GM23248 (cell line): ENCODE data around the gene GTPBP4. TPM values are rescaled to one million over a fixed set of nuclear protein-coding genes. Genes with fewer than 3 reads are reported as not detected.

Experiments
- DNase-seq: peaks from one replicate; pipeline ENCODE4 v3.0.0-alpha.2; 2015
- H2AFZ ChIP-seq: fragments of 200-600 bp; sonication (generic); 2 replicates; pipeline ENCODE4 v1.6.1; 2016; ENCODE audit warnings: antibody characterized with exemption
- H3F3A ChIP-seq: fragments of 200-600 bp; sonication (generic); 2 replicates; pipeline ENCODE4 v1.6.1; 2016; ENCODE audit warnings: mild to moderate bottlenecking, antibody characterized with exemption, mixed run types; ENCODE audit not compliant: insufficient read depth
- H3K27ac ChIP-seq: fragments of 200-600 bp; sonication (generic); 2 replicates; pipeline ENCODE4 v1.5.1; 2016; ENCODE audit warnings: mild to moderate bottlenecking
- H3K27me3 ChIP-seq: fragments of 200-600 bp; sonication (generic); replicated peaks from 2 replicates; pipeline ENCODE4 v1.6.1; 2016; ENCODE audit warnings: mild to moderate bottlenecking; ENCODE audit not compliant: insufficient read depth
- H3K36me3 ChIP-seq: fragments of 200-600 bp; sonication (generic); 2 replicates; pipeline ENCODE4 v1.6.1; 2016; ENCODE audit warnings: low read depth, mild to moderate bottlenecking
- H3K4me1 ChIP-seq: fragments of 200-600 bp; sonication (generic); 2 replicates; pipeline ENCODE4 v1.6.1; 2016; ENCODE audit warnings: mild to moderate bottlenecking; ENCODE audit not compliant: insufficient read depth
- H3K4me2 ChIP-seq: fragments of 200-600 bp; sonication (generic); one replicate; pipeline ENCODE4 v1.6.1; 2016; ENCODE audit warnings: mild to moderate bottlenecking; ENCODE audit not compliant: unreplicated experiment
- H3K4me3 ChIP-seq: fragments of 200-600 bp; sonication (generic); 2 replicates; pipeline ENCODE4 v1.5.1; 2016; ENCODE audit warnings: mild to moderate bottlenecking
- H3K79me2 ChIP-seq: fragments of 200-600 bp; sonication (generic); 2 replicates; pipeline ENCODE4 v1.6.1; 2016; ENCODE audit warnings: mild to moderate bottlenecking; ENCODE audit not compliant: insufficient read depth
- H3K9ac ChIP-seq: fragments of 200-600 bp; sonication (generic); 2 replicates; pipeline ENCODE4 v1.6.1; 2016; ENCODE audit warnings: mild to moderate bottlenecking
- H3K9me2 ChIP-seq: fragments of 200-600 bp; sonication (generic); 2 replicates; pipeline ENCODE4 v1.6.1; 2016; ENCODE audit warnings: mixed run types, mild to moderate bottlenecking, moderate library complexity; ENCODE audit not compliant: insufficient read depth
- H3K9me3 ChIP-seq: fragments of 200-600 bp; sonication (generic); one replicate; pipeline ENCODE4 v1.6.1; 2017; ENCODE audit warnings: low read depth
- H4K20me1 ChIP-seq: fragments of 200-600 bp; sonication (generic); 2 replicates; pipeline ENCODE4 v1.6.0; 2016; ENCODE audit not compliant: insufficient read depth
- EZH2 ChIP-seq: fragments of 200-600 bp; sonication (generic); IDR thresholded peaks from 2 replicates; pipeline ENCODE4 v1.6.1; 2018; ENCODE audit warnings: antibody characterized with exemption, mild to moderate bottlenecking; ENCODE audit not compliant: insufficient read depth, poor library complexity, severe bottlenecking
- EZH2phosphoT487 ChIP-seq: fragments of 200-600 bp; sonication (generic); IDR thresholded peaks from 2 replicates; pipeline ENCODE4 v1.6.1; 2018; ENCODE audit warnings: antibody characterized with exemption, moderate library complexity, mild to moderate bottlenecking, low read depth; ENCODE audit not compliant: insufficient read depth
- WGBS, 2 experiments: methylation state at CpG; one replicate each; pipeline ENCODE4 v1.1.6; 2015 to 2017; ENCODE audit warnings: low lambda C conversion rate in 2 of 2, low coverage in 1 of 2; ENCODE audit errors: missing lambda C conversion rate in 2 of 2; 5-methylcytosine and 5-hydroxymethylcytosine counted together
- in situ Hi-C: fragments of 300-500 bp; cut with MboI; formaldehyde crosslinking; loops from 2 replicates; pipeline ENCODE4 v1.15.0; 2020
- polyA plus RNA-seq: library from polyadenylated mRNA; unstranded; fragments of >200 nt; fragmentation: Nextera tagmentation; extraction: Ambion mirVana; gene quantifications from 2 replicates; pipeline ENCODE4 v1.2.1, GENCODE V29; 2016
- total RNA-seq: library from RNA; depleted of rRNA; stranded (reverse); fragments of >200 nt; shearing (Covaris generic); gene quantifications from 2 replicates; pipeline ENCODE4 v1.2.3, GENCODE V29; 2014

Gene GTPBP4
- total and polyA plus RNA-seq, 2 experiments from 2014 or later = 34.3 to 71.6 TPM

DNA sequence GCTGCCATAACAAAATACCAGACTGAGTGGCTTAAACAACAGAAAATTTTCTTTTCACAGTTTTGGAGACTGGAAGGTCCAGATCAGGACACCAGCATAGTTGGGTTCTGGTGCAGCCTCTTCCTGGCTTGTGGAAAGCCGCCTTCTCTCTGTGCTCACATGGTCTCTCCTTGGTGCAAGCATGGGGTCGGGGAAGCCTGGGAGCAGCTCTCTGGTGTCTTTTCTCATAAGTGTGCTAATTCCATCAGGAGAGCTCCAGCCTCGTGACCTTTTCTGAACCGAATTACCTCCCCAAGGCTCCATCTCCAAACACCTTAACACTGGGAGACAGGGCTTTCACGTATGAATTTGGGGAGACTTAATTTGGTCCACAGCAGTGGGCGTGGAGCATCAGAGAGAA is 4.8 kb upstream of the GTPBP4 start:
- no peaks in the 10 kb centered on the region for H3K9me3 ChIP-seq
- peaks cover 16% of the 10 kb centered on the region for H3K4me1 ChIP-seq
- 94 to 95% methylated on average over 6 of the region's 6 CpGs for WGBS, 2 experiments
- H3F3A ChIP-seq = peaks cover 19% of the 10 kb centered on the region
- H3K9me2 ChIP-seq = no peaks in the 10 kb centered on the region
- H3K36me3 ChIP-seq = no peaks in the 10 kb centered on the region
- peaks cover 38% of the 10 kb centered on the region for H3K79me2 ChIP-seq
- no peak overlapping the region for H3K9ac ChIP-seq
- H4K20me1 ChIP-seq = no peaks in the 10 kb centered on the region
- no peaks in the 10 kb centered on the region for H3K27me3 ChIP-seq
- no peak for DNase-seq
- H2AFZ ChIP-seq = no peak overlapping the region
- H3K4me2 ChIP-seq = no peak overlapping the region
- H3K4me3 ChIP-seq = no peak overlapping the region
- in situ Hi-C loops = no loop called here
- no peak overlapping the region for H3K27ac ChIP-seq
- TF ChIP-seq EZH2phosphoT487 (no peak), EZH2 (no peak)

DNA sequence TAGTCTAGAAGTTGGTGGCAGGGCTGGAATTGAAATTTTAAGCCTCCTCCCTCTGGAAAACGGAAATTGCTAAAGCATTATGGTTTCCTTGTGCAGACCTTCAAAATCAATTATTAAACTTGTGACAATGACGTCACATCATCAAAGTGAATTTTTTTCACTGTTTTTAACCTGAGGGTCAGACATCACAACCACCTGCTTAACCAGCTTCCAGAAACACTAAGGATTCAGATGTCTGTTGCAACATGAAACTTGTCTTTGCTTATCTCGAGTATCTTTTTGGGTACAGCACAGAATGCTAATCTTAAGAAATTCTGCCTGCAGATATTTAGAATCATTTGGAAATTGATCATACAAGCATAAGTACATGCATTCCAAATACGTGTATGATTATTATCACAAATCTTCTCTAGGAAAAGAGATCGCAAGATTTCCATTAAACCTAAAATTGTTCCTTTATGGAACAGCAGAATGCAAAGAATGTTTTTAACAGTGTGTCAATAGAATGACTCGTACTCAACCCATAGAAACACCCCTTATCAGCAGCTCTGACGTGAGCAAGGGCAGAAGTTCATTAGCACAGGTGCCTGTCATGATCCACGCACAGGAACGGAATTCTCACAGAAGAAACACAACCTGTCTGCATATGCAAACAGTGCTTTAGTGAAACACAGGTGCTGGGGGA is 4.1 kb upstream of the GTPBP4 start:
- H3K4me1 ChIP-seq = peaks cover 16% of the 10 kb centered on the region

GRCh38 chr10:985361-985760 is 2.9 kb upstream of the GTPBP4 start:
- Histone ChIP-seq H3K9me2 (no peaks in the 10 kb centered on the region), H3K79me2 (peaks cover 57% of the 10 kb centered on the region), H3K27me3 (no peaks in the 10 kb centered on the region), H4K20me1 (no peaks in the 10 kb centered on the region), H3K27ac (no peak overlapping the region), H3K36me3 (no peaks in the 10 kb centered on the region), H2AFZ (no peak overlapping the region), H3K9ac (no peak overlapping the region), H3K9me3 (no peaks in the 10 kb centered on the region), H3K4me1 (peaks cover 27% of the 10 kb centered on the region), H3K4me2 (no peak overlapping the region), H3K4me3 (no peak overlapping the region), H3F3A (peaks cover 24% of the 10 kb centered on the region)
- TF ChIP-seq EZH2 = no peak
- no peak for TF ChIP-seq EZH2phosphoT487
- in situ Hi-C loops = no loop called here
- WGBS, 2 experiments = 98 to 100% methylated on average over 2 of the region's 2 CpGs
- no peak for DNase-seq

More for the DNA sequence above, 4.1 kb upstream of the GTPBP4 start:
- WGBS, 2 experiments = 88 to 92% methylated on average over 9 of the region's 9 CpGs
- Histone ChIP-seq H3K9me3 (no peaks in the 10 kb centered on the region), H3K4me2 (no peak overlapping the region), H4K20me1 (no peaks in the 10 kb centered on the region), H3F3A (peaks cover 20% of the 10 kb centered on the region), H3K4me3 (no peak overlapping the region), H3K36me3 (no peaks in the 10 kb centered on the region), H3K79me2 (peaks cover 45% of the 10 kb centered on the region), H3K27ac (no peak overlapping the region), H3K9me2 (no peaks in the 10 kb centered on the region), H3K27me3 (no peaks in the 10 kb centered on the region), H2AFZ (no peak overlapping the region), H3K9ac (no peak overlapping the region)
- TF ChIP-seq EZH2phosphoT487 (no peak), EZH2 (no peak)
- in situ Hi-C loops = no loop called here
- peak; percentile 4 for DNase-seq

DNA sequence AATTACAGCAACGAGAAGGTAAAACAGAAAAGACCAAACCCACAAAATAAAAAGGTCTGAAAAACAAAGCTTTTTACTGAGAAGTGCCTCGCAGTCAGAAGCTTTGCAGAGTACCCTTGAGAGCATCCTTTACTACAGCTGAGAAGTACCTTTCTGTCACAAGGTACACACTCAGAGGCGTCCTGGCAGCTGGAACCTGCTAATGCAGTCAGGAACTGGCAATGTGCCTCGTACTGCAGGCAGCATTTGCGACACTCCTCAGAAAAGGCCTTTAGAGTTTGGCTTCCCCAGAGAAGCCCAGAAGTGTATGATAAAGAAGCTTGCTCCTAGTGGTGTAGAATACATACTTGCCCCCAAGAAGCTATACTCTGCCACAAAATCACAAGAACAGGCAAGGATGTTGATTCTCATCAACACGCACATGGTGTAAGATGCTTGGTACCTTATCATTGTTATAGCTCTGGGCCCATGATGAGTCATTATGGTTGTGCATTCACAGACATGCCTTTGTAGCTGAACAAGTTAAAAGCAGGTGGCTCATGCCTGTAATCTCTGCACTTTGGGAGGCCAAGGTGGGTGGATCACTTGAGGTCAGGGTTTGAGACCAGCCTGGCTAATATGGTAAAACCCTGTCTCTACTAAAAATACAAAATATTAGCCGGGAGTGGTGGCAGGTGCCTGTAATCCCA is 2.0 kb upstream of the GTPBP4 start:
- H3K36me3 ChIP-seq = no peaks in the 10 kb centered on the region
- WGBS, 2 experiments = 93 to 98% methylated on average over 7 of the region's 7 CpGs
- DNase-seq = peak; percentile 66

More for the DNA sequence above, 2.0 kb upstream of the GTPBP4 start:
- H2AFZ ChIP-seq = no peak overlapping the region
- H3K9ac ChIP-seq = peak overlapping the region; percentile 99; the same call in 1 of the 2 replicates
- peaks cover 27% of the 10 kb centered on the region for H3K4me1 ChIP-seq
- H3K4me2 ChIP-seq = peak overlapping the region; percentile 84
- in situ Hi-C loops = no loop called here
- no peak for TF ChIP-seq EZH2phosphoT487
- no peak for TF ChIP-seq EZH2
- H3K9me3 ChIP-seq = no peaks in the 10 kb centered on the region
- peaks cover 24% of the 10 kb centered on the region for H3F3A ChIP-seq
- no peaks in the 10 kb centered on the region for H3K27me3 ChIP-seq
- H4K20me1 ChIP-seq = peaks cover 7% of the 10 kb centered on the region; the same call in 1 of the 2 replicates
- peaks cover 66% of the 10 kb centered on the region for H3K79me2 ChIP-seq
- H3K27ac ChIP-seq = peak overlapping the region; percentile 97
- peak overlapping the region; percentile 92 for H3K4me3 ChIP-seq
- H3K9me2 ChIP-seq = no peaks in the 10 kb centered on the region
